Measurements from ENCODE around the gene SSTR5. TPM values are rescaled to one million over a fixed set of nuclear protein-coding genes. Genes with fewer than 3 reads are reported as not detected.

The SSTR5 gene
- total RNA-seq, 4 donors from 2014 or later: not detected

- no peak for DNase-seq
- Histone ChIP-seq H3K4me3 (no peak overlapping the region), H3K9me3 (no peaks in the 10 kb centered on the region), H3K36me3 (no peaks in the 10 kb centered on the region), H3K27me3 (peaks cover 5 to 100% (median 11%) of the 10 kb centered on the region in 4 donors), H3K4me1 (peaks cover 0 to 9% (median 4%) of the 10 kb centered on the region in 3 donors), H3K27ac (no peak overlapping the region)
- intact Hi-C loops (cut with DNase I): no loop called here
- TF ChIP-seq CTCF (IDR thresholded peaks at IDR 0.05): no peak
- TF ChIP-seq POLR2A (IDR thresholded peaks at IDR 0.05): no peak
- 33% methylated on average over 3 of the region's 25 CpGs; no CpG with 5 or more reads in 1 of the 2 donors for WGBS, 2 donors
These were observed 28.6 kb downstream of the SSTR5 start for GRCh38 chr16:1101133-1101532.

GRCh38 chr16:1101573-1102332 lies 29.2 kb downstream of the SSTR5 start:
- intact Hi-C loops (cut with DNase I): no loop called here

GRCh38 chr16:1102333-1102700 lies 29.8 kb downstream of the SSTR5 start:
- no peak for DNase-seq
- H3K27me3 ChIP-seq: peaks cover 5 to 100% (median 11%) of the 10 kb centered on the region in 4 donors

More at GRCh38 chr16:1101573-1102332, 29.2 kb downstream of the SSTR5 start:
- Histone ChIP-seq H3K36me3 (no peaks in the 10 kb centered on the region), H3K27ac (no peak overlapping the region), H3K4me3 (no peak overlapping the region), H3K4me1 (peaks cover 0 to 11% (median 4%) of the 10 kb centered on the region in 3 donors), H3K9me3 (no peaks in the 10 kb centered on the region), H3K27me3 (peaks cover 5 to 100% (median 11%) of the 10 kb centered on the region in 4 donors)
- no peak for DNase-seq
- 20% methylated on average over 1 of the region's 25 CpGs; no CpG with 5 or more reads in 1 of the 2 donors for whole genome bisulfite sequencing, 2 donors
- no peak for TF ChIP-seq CTCF (IDR thresholded peaks at IDR 0.05)
- TF ChIP-seq POLR2A (IDR thresholded peaks at IDR 0.05): no peak

DNA sequence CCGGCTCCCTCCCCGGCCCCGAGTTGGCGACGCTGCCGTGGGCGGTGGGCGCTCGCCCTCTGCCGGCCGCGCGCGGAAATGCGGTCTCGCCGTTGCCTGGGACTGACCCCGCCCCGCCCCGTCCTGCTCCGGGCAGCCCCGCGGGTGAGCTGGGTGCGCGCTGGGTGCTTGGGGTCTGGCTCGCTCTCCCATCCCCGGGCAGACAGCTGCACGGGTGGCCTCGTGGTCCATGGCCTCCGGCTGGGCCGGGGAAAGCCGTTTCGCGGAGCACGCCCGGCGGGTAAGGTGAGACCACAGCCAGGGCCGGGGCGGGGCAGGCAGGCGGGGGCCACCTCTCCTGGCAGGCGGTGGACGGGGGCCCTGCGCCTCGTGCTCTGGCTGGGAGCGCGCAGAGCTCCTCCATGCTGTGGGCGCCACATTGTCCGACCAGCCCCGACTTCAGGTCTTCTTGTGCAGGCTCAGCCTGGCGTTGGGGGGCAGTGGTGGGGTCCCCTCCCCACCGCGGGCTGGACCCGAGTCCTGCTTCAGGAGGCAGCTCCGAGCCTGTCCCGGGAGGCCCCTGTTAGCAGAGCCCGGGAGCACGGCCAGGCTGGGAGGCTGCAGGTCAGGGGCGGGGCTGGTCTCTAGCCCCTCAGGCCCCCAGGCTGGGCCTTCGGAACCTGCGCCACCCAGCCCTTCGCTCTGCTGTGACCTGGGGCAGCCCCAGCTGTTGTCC lies 30.5 kb downstream of the SSTR5 start:
- H3K9me3 ChIP-seq: no peaks in the 10 kb centered on the region
- peak overlapping the region in 2 of 4 donors; percentile 18 to 48 for H3K4me3 ChIP-seq
- H3K4me1 ChIP-seq: peaks cover 0 to 11% (median 4%) of the 10 kb centered on the region in 3 donors
- intact Hi-C loops (cut with DNase I): no loop called here
- H3K36me3 ChIP-seq: no peaks in the 10 kb centered on the region
- TF ChIP-seq CTCF (IDR thresholded peaks at IDR 0.05): peak; percentile 53 to 81 (median 66)
- no peak for TF ChIP-seq POLR2A (IDR thresholded peaks at IDR 0.05)
- H3K27me3 ChIP-seq: peaks cover 5 to 100% (median 14%) of the 10 kb centered on the region in 4 donors
- no peak for DNase-seq
- no CpG with 5 or more reads among the region's 61 CpGs for WGBS, 2 donors
- no peak overlapping the region for H3K27ac ChIP-seq

More at GRCh38 chr16:1102333-1102700, 29.8 kb downstream of the SSTR5 start:
- no peak overlapping the region for H3K27ac ChIP-seq
- H3K4me1 ChIP-seq: peaks cover 0 to 11% (median 4%) of the 10 kb centered on the region in 3 donors
- no peaks in the 10 kb centered on the region for H3K36me3 ChIP-seq
- H3K4me3 ChIP-seq: no peak overlapping the region
- 26% methylated on average over 9 of the region's 26 CpGs; no CpG with 5 or more reads in 1 of the 2 donors for WGBS, 2 donors
- intact Hi-C loops (cut with DNase I): no loop called here
- TF ChIP-seq POLR2A (IDR thresholded peaks at IDR 0.05) (no peak), CTCF (IDR thresholded peaks at IDR 0.05) (no peak)
- no peaks in the 10 kb centered on the region for H3K9me3 ChIP-seq

DNA sequence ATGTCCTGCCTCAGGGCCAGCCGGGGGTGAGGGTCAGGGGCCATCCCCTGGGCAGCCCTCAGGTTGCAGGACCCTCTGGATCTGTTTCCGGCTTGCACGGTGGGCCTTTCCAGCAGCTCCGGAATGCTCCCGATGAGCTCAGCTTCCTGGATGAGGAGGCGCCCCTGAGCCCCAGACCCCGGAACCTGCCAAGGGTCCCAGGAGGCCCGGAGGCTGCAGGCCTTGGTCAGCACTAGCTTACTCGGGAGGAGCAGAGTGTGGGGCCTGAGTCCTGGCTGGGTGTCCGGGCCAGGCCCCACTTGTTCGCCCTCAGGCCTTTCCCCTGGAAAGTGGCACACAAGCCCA lies 31.1 kb downstream of the SSTR5 start:
- H3K4me3 ChIP-seq: no peak overlapping the region
- TF ChIP-seq POLR2A (IDR thresholded peaks at IDR 0.05): no peak
- no peak for TF ChIP-seq CTCF (IDR thresholded peaks at IDR 0.05)
- intact Hi-C loops (cut with DNase I): no loop called here
- no peaks in the 10 kb centered on the region for H3K9me3 ChIP-seq
- 20% methylated on average over 2 of the region's 11 CpGs; no CpG with 5 or more reads in 1 of the 2 donors for WGBS, 2 donors
- peaks cover 0 to 13% (median 4%) of the 10 kb centered on the region in 3 donors for H3K4me1 ChIP-seq
- H3K27me3 ChIP-seq: peaks cover 5 to 100% (median 14%) of the 10 kb centered on the region in 4 donors
- no peaks in the 10 kb centered on the region for H3K36me3 ChIP-seq
- no peak for DNase-seq
- H3K27ac ChIP-seq: no peak overlapping the region
